ENCODE measurements around the gene PPCDC.

- TF ChIP-seq CTCF (IDR thresholded peaks at IDR 0.05) (no peak), POLR2A (IDR thresholded peaks at IDR 0.05) (no peak)
Observed at GRCh38 chr15:74976159-74976558, 47.2 kb upstream of the PPCDC start.

All from adrenal gland (tissue), 5 donors.